Skin of body (tissue), 2 donors: ENCODE data around the gene AHRR. TPM values are rescaled to one million over a fixed set of nuclear protein-coding genes. Genes with fewer than 3 reads are reported as not detected.

Experiments used
- DNase-seq: peaks from one replicate; lab custom pipeline; 2025; lab: John Stamatoyannopoulos, UW
- total RNA-seq: library from RNA; depleted of rRNA; stranded (reverse); fragments of >200 nt; gene quantifications from one replicate; pipeline ENCODE4 v1.2.3, GENCODE V29; 2014

The AHRR gene
- total RNA-seq, 1 donor from 2014 or later = 11.9 TPM

- no peak for DNase-seq
Observed at GRCh38 chr5:440401-441201, 119.1 kb downstream of the AHRR start.

DNA sequence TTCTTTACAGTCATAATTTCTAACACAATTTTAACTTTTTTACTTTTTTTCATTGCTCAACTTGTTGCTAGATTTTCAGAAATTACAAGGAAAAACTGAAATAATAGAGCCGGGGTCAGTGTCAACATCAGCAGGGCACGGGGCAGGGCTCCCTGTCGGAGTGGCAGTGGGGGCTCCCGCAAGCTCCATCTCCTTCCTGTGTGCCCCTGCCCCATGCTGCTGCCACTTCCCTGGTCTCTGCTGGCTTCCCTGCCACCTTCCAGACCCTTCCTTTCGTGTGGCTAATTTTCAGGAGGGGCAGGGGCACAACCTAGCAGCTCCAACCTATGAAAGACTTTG, 120.5 kb downstream of the AHRR start:
- no peak for DNase-seq

DNA sequence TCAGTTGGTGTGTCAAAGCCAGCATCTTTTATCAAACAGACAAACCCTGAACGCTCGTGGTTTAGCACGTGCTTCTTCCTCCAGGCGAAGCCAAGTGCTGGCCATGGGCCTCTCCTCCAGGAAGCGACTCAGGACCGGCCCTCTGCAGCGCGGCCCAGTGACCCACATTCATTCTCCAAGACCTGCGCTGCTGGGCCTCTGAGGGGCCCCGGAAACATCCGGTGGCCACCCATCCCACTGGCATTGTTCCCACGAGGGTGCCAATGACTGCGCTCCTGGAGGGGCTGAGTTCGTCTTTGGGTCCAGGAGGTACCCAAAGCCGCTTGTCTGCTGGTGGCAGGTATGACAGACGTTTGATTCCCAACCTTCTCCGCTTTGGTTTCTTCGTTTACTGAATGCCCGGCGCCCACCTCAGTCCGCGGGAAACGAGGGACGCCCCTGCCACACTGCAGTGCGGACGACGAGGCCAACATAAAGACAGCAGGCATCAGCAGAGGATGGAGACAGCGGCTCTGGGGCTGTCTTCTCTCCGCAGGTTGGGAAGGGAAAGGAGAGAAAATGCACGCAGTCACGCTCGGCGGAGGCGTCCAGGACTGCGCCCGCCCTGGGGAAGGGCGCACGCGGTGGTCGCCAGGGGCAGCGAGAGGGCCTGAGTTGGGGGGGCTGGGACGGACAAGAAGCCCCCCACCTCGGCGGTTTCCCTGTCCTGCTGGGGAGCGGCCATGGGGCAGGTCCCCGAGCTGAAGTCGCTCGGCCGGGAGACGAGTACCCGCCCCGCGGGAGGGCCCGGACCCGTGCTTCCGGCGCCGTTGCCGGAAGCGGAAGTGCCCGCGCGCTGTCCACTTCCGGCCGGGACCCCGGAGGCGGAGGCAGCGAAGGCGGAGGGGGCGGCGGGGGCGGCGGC, 121.1 kb downstream of the AHRR start, which contains the start of gene EXOC3:
Gene EXOC3 (plus strand): TSS at position 842 of the 904 bp plus-strand sequence. CDS start 3,030 bp downstream, outside the sequence.
- no peak for DNase-seq

DNA sequence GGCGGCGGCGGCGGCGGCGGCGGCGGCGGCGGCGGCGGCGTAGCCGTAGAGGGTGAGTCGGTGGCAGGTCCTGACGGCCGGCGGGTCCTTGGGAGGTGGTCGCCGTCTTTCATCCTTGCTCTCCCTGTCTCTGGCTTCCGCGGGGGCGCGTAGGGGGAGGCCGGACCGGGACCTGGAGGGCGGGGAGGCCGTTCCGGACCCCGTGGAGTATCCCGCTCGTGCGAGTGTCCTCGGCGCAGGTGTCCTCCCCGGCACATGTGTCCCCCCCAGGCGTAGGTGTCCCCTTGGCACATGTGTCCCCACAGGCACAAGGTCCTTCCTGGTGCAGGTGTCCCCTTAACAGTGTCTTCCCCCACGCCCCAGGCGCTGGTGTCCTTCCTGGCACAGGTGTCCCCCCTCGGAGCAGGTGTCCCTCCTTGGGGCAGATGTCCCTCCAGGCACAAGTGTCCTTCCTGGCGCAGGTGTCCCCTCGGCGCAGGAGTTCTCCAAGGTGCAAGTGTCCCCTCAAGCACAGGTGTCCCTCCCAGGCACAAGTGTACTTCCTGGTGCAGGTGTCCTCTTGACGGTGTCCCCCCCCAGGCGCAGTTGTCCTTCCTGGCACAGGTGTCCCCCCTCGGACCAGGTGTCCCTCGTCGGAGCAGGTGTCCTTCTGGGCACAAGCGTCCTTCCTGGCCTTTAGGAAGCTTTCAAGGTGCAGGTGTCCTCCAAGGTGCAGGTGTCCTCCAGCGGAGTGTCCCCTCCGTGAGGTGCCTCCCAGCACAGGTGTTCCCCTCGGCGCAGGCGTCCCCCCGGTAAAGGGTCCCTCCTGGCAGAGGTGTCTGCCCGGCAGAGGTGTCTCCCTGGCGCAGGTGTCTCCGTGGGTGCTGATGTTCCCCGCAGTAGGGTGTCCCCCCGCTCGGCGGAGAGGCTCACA, 122.0 kb downstream of the AHRR start:
- DNase-seq = no peak

- no peak for DNase-seq
Observed at GRCh38 chr5:444226-444625, 122.7 kb downstream of the AHRR start.

DNA sequence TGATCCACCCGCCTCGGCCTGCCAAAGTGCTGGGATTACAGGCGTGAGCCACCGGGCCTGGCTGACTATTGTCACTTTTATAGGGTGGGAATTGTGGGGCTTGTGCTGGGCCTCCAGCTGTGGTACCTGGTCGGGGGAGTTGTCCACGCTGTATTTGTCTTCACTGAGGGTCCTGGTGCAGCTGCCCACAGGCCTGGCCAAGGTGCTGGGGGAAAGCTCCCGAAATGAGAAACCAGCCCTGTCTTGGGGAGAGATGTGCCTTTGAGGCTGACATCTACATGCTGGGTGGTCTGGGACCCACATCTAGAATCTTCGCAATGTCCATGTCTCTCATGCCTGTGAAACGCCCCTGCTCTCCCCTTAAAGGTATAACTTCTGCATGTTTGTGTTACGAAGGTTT, 124.1 kb downstream of the AHRR start:
- no peak for DNase-seq

DNA sequence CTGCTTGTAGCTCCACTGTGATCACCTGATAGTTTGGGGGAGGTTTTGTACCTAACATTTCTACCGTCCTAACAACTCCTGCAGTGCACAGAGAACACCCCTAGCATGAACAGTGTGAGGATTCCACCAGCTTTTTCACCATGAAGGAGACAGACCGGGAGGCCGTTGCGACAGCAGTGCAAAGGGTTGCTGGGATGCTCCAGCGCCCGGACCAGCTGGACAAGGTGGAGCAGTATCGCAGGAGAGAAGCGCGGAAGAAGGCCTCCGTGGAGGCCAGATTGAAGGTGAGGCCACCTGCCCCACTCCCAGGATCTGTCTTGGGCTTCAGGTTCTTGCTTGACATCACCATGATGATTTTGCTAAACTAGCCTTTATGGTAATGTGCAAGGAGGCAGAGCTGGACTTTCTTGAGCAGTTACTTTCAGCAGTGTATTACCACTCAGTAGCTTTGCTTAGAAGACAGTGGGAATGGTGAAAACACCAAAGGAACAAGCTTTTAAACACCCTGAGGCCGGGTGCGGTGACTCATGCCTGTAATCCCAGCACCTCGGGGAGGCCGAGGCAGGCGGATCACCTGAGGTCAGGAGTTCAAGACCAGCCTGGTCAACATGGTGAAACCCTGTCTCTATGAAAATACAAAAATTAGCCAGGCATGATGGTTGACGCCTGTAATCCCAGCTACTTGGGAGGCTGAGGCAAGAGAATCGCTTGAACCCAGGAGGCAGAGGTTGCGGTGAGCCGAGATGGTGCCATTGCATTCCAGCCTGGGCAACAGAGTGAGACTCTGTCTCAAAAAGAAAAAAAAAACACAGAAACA, 124.8 kb downstream of the AHRR start:
- DNase-seq = no peak

GRCh38 chr5:446883-447263, 125.4 kb downstream of the AHRR start:
- DNase-seq = no peak

DNA sequence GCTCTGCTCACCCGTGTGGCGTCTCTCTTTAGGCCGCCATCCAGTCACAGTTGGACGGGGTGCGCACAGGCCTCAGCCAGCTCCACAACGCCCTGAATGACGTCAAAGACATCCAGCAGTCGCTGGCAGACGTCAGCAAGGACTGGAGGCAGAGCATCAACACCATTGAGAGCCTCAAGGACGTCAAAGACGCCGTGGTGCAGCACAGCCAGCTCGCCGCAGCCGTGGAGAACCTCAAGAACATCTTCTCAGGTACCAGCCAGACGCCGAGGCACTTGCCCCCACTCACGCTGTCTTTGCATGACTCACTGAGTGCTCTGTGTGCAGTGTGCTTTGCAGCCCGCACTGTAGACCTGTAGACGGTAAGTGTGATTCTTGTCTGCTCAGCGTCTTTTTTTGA, 126.0 kb downstream of the AHRR start:
- no peak for DNase-seq

- no peak for DNase-seq
Observed at GRCh38 chr5:448061-448765, 126.7 kb downstream of the AHRR start.

- DNase-seq = no peak
Observed at GRCh38 chr5:448766-449090, 127.2 kb downstream of the AHRR start.

- no peak for DNase-seq
Observed at GRCh38 chr5:449151-449550, 127.6 kb downstream of the AHRR start.

- DNase-seq = no peak
Observed at GRCh38 chr5:451587-452458, 130.3 kb downstream of the AHRR start.

DNA sequence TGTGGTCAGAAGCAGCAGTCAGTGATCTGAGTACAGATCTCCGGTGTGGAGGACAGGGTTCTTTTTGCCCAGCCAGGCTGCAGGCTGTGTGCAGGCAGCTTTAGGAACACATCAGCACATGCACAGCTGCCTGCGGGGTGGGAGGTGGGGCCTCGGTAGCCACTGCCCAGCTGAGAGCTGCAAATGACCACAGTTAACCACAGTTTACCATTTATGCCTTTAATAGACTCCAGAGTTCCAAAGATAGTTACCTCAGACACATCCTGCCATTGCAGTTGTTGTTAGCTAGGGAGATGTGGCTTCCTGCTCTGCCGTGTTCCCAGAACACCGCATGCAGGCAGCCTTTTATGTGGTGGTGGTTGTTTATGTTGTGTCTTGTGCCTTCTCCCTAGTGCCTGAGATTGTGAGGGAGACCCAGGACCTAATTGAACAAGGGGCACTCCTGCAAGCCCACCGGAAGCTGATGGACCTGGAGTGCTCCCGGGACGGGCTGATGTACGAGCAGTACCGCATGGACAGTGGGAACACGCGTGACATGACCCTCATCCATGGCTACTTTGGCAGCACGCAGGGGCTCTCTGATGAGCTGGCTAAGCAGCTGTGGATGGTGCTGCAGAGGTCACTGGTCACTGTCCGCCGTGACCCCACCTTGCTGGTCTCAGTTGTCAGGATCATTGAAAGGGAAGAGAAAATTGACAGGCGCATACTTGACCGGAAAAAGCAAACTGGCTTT, 131.6 kb downstream of the AHRR start:
- no peak for DNase-seq

DNA sequence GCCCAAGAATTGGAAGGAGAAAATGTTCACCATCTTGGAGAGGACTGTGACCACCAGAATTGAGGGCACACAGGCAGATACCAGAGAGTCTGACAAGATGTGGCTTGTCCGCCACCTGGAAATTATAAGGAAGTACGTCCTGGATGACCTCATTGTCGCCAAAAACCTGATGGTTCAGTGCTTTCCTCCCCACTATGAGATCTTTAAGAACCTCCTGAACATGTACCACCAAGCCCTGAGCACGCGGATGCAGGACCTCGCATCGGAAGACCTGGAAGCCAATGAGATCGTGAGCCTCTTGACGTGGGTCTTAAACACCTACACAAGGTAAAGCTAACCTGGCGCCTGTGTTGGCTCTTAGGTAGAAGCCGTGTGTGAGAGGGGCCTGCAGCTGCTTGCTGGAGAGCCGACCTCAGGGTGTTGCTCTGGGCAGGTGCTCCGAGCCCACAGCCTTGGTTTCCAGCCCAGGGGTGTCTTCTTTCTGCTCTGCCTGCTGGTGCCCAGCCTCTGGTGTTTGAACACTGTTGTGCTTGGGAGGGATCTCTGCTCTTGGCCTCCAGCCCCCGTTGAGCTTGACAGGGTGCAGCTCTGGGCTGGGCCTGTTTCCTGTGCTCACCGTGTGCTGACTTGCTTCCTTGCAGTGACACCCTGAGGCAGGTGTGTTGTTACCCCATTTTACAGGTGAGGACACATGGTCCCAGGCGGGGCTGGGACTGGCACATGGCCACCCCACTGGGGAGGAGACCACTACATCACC, 132.4 kb downstream of the AHRR start:
- DNase-seq = no peak

DNA sequence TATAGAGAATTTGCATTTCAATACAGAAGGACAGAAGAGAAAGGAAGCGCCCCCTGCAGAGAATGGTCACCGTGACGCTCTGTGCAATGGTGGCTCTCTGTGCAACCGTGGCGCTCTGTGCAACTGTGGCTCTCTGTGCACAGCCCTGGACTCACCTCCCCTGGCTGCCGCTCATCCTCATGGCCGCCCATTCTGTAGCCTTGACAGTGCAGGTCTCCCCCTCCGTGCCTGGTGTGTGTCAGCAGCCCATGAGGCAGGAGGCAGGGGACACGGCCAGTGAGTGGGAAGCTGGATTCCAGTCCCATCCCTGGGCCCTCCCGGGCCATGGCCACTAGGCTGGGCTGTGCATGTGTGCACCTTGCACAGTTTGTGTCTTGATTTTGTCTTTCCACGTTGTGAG, 133.4 kb downstream of the AHRR start:
- DNase-seq = no peak

DNA sequence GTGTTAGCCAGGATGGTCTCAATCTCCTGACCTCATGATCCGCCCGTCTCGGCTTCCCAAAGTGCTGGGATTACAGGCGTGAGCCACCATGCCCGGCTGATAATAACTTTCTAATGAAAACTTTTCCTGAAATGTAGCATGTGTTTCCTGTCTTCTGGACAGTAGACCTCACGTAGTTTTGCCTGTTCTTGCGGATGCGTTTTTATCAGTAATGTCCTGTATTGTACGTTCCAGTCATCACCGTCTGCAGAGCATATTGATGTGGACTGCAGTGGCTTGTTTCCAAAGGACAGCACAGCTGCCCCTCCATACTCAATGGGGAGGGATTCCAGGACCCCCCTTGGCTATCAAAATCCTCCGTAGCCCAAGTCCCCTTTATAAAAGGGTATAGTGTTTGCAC, 134.3 kb downstream of the AHRR start:
- DNase-seq = no peak
